NCI-H774 (cell line): ENCODE results near the gene RPGRIP1L.
A peak's percentile ranks its signal among the peaks of the same experiment; 100 is the strongest.

ENCODE experiments used
- DNase-seq: peaks from one replicate; lab custom pipeline; 2025; lab: John Stamatoyannopoulos, UW

Gene RPGRIP1L

GRCh38 chr16:53600616-53601015 lies 103.0 kb downstream of the RPGRIP1L start:
- no peak for DNase-seq

- no peak for DNase-seq
These were observed 103.5 kb downstream of the RPGRIP1L start for GRCh38 chr16:53600126-53600525.

GRCh38 chr16:53599548-53599947 lies 104.1 kb downstream of the RPGRIP1L start:
- no peak for DNase-seq

- no peak for DNase-seq
These were observed 105.0 kb downstream of the RPGRIP1L start for GRCh38 chr16:53598511-53599275.

- no peak for DNase-seq
These were observed 105.9 kb downstream of the RPGRIP1L start for GRCh38 chr16:53597776-53598175.

GRCh38 chr16:53588081-53588648 lies 115.5 kb downstream of the RPGRIP1L start:
- DNase-seq: no peak

- DNase-seq: no peak
These were observed 120.3 kb downstream of the RPGRIP1L start for GRCh38 chr16:53583401-53583800.

GRCh38 chr16:53581784-53582183 lies 121.9 kb downstream of the RPGRIP1L start:
- no peak for DNase-seq

GRCh38 chr16:53580038-53580802 lies 123.4 kb downstream of the RPGRIP1L start:
- DNase-seq: no peak

GRCh38 chr16:53576904-53577303 lies 126.8 kb downstream of the RPGRIP1L start:
- no peak for DNase-seq

GRCh38 chr16:53576210-53576609 lies 127.4 kb downstream of the RPGRIP1L start:
- no peak for DNase-seq

GRCh38 chr16:53571763-53572162 lies 131.9 kb downstream of the RPGRIP1L start:
- DNase-seq: no peak

- DNase-seq: no peak
These were observed 137.0 kb downstream of the RPGRIP1L start for GRCh38 chr16:53566552-53567245.

- DNase-seq: no peak
These were observed 138.3 kb downstream of the RPGRIP1L start for GRCh38 chr16:53565296-53565863.

- no peak for DNase-seq
These were observed 140.2 kb downstream of the RPGRIP1L start for GRCh38 chr16:53563426-53563825.

GRCh38 chr16:53561101-53561888 lies 142.4 kb downstream of the RPGRIP1L start:
- DNase-seq: no peak

- DNase-seq: no peak
These were observed 144.2 kb downstream of the RPGRIP1L start for GRCh38 chr16:53559270-53559951.

- DNase-seq: no peak
These were observed 144.9 kb downstream of the RPGRIP1L start for GRCh38 chr16:53558710-53559109.

- peak; percentile 75 for DNase-seq
These were observed 147.1 kb downstream of the RPGRIP1L start for GRCh38 chr16:53556521-53556920.

GRCh38 chr16:53549970-53550690 lies 153.5 kb downstream of the RPGRIP1L start:
- peak; percentile 80 for DNase-seq
